ENCODE results near the gene CNPY3. TPM values are rescaled to one million over a fixed set of nuclear protein-coding genes. Genes with fewer than 3 reads are reported as not detected.

CNPY3 gene
- total and polyA plus RNA-seq, 2 of the 13 experiments (the other 11 are each of a cell fraction or from before 2014, with no cell fraction given): 42.3 to 60.2 TPM

DNA sequence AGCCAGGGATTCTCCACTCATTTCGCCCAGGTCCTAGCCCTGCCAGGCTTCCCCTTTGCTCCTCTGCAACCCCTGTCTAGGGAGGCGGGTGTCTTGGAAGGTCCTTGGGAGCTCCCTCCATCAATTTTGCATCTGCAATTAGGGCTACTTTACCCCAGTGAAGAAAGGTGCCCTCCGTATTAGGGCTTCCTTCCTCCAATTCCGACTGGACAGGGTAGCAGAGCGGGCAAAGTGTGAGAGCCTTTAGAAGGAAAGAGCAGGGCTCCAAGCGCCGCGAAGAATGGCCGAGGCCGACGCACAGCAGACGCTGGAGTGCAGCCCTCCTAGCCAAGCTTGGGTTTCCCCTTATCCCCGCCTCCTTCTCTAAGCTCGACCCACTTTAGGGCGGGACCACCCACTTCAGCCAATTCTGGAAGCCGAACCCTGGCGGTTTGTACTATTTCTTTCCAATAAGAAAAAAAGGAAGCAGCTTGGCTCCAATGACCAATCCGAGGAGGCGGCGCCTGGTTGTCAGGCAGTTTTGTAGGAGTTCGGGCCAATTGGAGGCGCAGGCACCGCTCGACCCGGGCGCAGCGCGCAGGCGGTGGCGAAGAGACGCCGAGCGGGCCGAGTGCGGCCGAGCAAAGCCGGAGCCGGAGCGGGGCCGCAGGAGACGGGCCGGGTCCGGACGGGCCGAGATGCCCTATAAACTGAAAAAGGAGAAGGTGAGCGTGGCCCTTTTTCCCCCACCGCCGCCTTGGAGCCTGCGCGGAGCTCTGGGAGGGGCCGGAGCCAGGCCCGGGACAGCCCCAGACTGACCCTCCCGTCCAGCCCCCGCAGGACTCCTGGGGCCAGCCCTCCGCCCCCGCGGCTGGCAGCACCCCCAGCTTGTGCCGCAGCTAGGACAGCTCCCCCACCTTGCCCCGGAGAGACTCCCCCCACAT is 55.0 kb downstream of the CNPY3 start, which contains the start of gene PPP2R5D (continued):
- TF ChIP-seq PRDM4 (CRISPR knock-in tag; IDR thresholded peaks at IDR 0.05; ENCODE audit: borderline replicate concordance) (no peak), ZNF710 (CRISPR knock-in tag; IDR thresholded peaks at IDR 0.05; ENCODE audit: borderline replicate concordance) (peak; percentile 65; the same call in 1 of the 2 replicates), RCOR2 (CRISPR knock-in tag; IDR thresholded peaks at IDR 0.05) (no peak), ZNF720 (CRISPR knock-in tag; IDR thresholded peaks at IDR 0.05) (no peak), HOXA3 (CRISPR knock-in tag; IDR thresholded peaks at IDR 0.05) (peak; percentile 43; the same call in 1 of the 2 replicates), ZFY (CRISPR knock-in tag; IDR thresholded peaks at IDR 0.05) (peak; percentile 91), USF2 (IDR thresholded peaks at IDR 0.05; ENCODE audit: low read depth, low read length) (no peak), USF2 (CRISPR knock-in tag; IDR thresholded peaks at IDR 0.05; ENCODE audit: borderline replicate concordance) (no peak)
- TF ChIP-seq, protein P1, sequence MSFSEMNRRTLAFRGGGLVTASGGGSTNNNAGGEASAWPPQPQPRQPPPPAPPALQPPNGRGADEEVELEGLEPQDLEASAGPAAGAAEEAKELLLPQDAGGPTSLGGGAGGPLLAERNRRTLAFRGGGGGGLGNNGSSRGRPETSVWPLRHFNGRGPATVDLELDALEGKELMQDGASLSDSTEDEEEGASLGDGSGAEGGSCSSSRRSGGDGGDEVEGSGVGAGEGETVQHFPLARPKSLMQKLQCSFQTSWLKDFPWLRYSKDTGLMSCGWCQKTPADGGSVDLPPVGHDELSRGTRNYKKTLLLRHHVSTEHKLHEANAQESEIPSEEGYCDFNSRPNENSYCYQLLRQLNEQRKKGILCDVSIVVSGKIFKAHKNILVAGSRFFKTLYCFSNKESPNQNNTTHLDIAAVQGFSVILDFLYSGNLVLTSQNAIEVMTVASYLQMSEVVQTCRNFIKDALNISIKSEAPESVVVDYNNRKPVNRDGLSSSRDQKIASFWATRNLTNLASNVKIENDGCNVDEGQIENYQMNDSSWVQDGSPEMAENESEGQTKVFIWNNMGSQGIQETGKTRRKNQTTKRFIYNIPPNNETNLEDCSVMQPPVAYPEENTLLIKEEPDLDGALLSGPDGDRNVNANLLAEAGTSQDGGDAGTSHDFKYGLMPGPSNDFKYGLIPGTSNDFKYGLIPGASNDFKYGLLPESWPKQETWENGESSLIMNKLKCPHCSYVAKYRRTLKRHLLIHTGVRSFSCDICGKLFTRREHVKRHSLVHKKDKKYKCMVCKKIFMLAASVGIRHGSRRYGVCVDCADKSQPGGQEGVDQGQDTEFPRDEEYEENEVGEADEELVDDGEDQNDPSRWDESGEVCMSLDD (CRISPR knock-in tag; IDR thresholded peaks at IDR 0.05; ENCODE audit: borderline replicate concordance): no peak
- TF ChIP-seq, protein P2, sequence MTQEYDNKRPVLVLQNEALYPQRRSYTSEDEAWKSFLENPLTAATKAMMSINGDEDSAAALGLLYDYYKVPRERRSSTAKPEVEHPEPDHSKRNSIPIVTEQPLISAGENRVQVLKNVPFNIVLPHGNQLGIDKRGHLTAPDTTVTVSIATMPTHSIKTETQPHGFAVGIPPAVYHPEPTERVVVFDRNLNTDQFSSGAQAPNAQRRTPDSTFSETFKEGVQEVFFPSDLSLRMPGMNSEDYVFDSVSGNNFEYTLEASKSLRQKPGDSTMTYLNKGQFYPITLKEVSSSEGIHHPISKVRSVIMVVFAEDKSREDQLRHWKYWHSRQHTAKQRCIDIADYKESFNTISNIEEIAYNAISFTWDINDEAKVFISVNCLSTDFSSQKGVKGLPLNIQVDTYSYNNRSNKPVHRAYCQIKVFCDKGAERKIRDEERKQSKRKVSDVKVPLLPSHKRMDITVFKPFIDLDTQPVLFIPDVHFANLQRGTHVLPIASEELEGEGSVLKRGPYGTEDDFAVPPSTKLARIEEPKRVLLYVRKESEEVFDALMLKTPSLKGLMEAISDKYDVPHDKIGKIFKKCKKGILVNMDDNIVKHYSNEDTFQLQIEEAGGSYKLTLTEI (CRISPR knock-in tag; conservative IDR thresholded peaks at IDR 0.05): no peak
- TF ChIP-seq, protein P3, sequence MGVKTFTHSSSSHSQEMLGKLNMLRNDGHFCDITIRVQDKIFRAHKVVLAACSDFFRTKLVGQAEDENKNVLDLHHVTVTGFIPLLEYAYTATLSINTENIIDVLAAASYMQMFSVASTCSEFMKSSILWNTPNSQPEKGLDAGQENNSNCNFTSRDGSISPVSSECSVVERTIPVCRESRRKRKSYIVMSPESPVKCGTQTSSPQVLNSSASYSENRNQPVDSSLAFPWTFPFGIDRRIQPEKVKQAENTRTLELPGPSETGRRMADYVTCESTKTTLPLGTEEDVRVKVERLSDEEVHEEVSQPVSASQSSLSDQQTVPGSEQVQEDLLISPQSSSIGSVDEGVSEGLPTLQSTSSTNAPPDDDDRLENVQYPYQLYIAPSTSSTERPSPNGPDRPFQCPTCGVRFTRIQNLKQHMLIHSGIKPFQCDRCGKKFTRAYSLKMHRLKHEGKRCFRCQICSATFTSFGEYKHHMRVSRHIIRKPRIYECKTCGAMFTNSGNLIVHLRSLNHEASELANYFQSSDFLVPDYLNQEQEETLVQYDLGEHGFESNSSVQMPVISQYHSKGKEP (CRISPR knock-in tag; IDR thresholded peaks at IDR 0.05): no peak; the same call in 1 of the 2 replicates
